HepG2 (cell line): Measurements from ENCODE around the gene NR1H3. TPM values are rescaled to one million over a fixed set of nuclear protein-coding genes. Genes with fewer than 3 reads are reported as not detected.

ENCODE experiments used
- ARID4A ChIP-seq: sonication (generic); formaldehyde crosslinking; IDR thresholded peaks from 2 replicates; pipeline ENCODE4 v1.5.0; 2020; ENCODE audit warnings: mild to moderate bottlenecking, missing genetic modification reagents, borderline replicate concordance
- CBFB ChIP-seq: sonication (generic); formaldehyde crosslinking; IDR thresholded peaks from 2 replicates; pipeline ENCODE4 v1.4.0; 2020; ENCODE audit warnings: missing genetic modification reagents
- HOXA5 ChIP-seq: sonication (generic); formaldehyde crosslinking; IDR thresholded peaks from 2 replicates; pipeline ENCODE4 v1.4.0; 2020; ENCODE audit warnings: missing genetic modification reagents
- MYC ChIP-seq: sonication (generic); formaldehyde crosslinking; IDR thresholded peaks from 2 replicates; pipeline ENCODE4 v1.9.0; 2021; ENCODE audit warnings: missing genetic modification reagents, borderline replicate concordance
- PHF8 ChIP-seq: sonication (generic); formaldehyde crosslinking; IDR thresholded peaks from 2 replicates; pipeline ENCODE4 v1.5.0; 2020; ENCODE audit warnings: missing genetic modification reagents
- PRPF4 ChIP-seq: fragments of 200-400 bp; formaldehyde crosslinking; IDR thresholded peaks from 2 replicates; pipeline ENCODE4 v1.6.1; 2016; ENCODE audit warnings: low read length, low read depth; ENCODE audit not compliant: poor library complexity, severe bottlenecking
- RFXAP ChIP-seq: sonication (generic); formaldehyde crosslinking; IDR thresholded peaks from 2 replicates; pipeline ENCODE4 v1.4.0; 2020; ENCODE audit warnings: missing genetic modification reagents, borderline replicate concordance
- ZBTB7B ChIP-seq: sonication (generic); formaldehyde crosslinking; IDR thresholded peaks from 2 replicates; pipeline ENCODE4 v1.4.0; 2020; ENCODE audit warnings: missing genetic modification reagents
- ZKSCAN8 ChIP-seq: IDR thresholded peaks from 2 replicates; pipeline ENCODE4 v1.6.1; 2016; ENCODE audit warnings: borderline replicate concordance, missing genetic modification reagents, missing compliant biosample characterization
- ZNF281 ChIP-seq: sonication (generic); formaldehyde crosslinking; IDR thresholded peaks from 2 replicates; pipeline ENCODE4 v1.4.0; 2020; ENCODE audit warnings: missing genetic modification reagents, borderline replicate concordance
- ZNF570 ChIP-seq: sonication (generic); formaldehyde crosslinking; IDR thresholded peaks from 2 replicates; pipeline ENCODE4 v1.4.0; 2020; ENCODE audit warnings: mild to moderate bottlenecking, missing genetic modification reagents, borderline replicate concordance
- ZNF574 ChIP-seq: sonication (generic); formaldehyde crosslinking; IDR thresholded peaks from 2 replicates; pipeline ENCODE4 v1.4.0; 2020; ENCODE audit warnings: missing genetic modification reagents
- ZNF619 ChIP-seq: sonication (generic); formaldehyde crosslinking; IDR thresholded peaks from 2 replicates; pipeline ENCODE4 v1.4.0; 2020; ENCODE audit warnings: mild to moderate bottlenecking, missing genetic modification reagents
- ZNF792 ChIP-seq: IDR thresholded peaks from 2 replicates; pipeline ENCODE4 v1.6.1; 2016
- polyA plus RNA-seq, 8 experiments: library from polyadenylated mRNA; depleted of rRNA in 3 of 8; stranded (reverse) in 7 of 8; unstranded in 1 of 8; fragments of >200 nt; fragmentation: Illumina TruSeq in 4 of 8; extraction: Trizol in 4 of 8; gene quantifications; 2 replicates each; pipeline versions ENCODE4 v1.2.1 to v1.2.3, GENCODE V29; 2011 to 2016; ENCODE audit warnings: low read depth in 4 of 8, missing spikeins in 1 of 8, mixed read lengths in 1 of 8; ENCODE audit not compliant: insufficient read depth in 1 of 8
- total RNA-seq, 5 experiments: library from RNA; depleted of rRNA; stranded (reverse); fragments of >200 nt; fragmentation: Illumina TruSeq; extraction: Trizol; gene quantifications; 2 replicates each; pipeline ENCODE4 v1.2.3, GENCODE V29; 2016; ENCODE audit warnings: low read depth in 1 of 5
- TF ChIP-seq, protein P1 (sequence below): sonication (generic); formaldehyde crosslinking; IDR thresholded peaks from 2 replicates; pipeline ENCODE4 v1.4.0; 2020; ENCODE audit warnings: missing genetic modification reagents, borderline replicate concordance
- TF ChIP-seq, protein P2 (sequence below): sonication (generic); formaldehyde crosslinking; IDR thresholded peaks from 2 replicates; pipeline ENCODE4 v1.5.1; 2020; ENCODE audit warnings: missing genetic modification reagents, mild to moderate bottlenecking, borderline replicate concordance

The NR1H3 gene
- total and polyA plus RNA-seq, 2 of the 13 experiments (the other 11 are each of a cell fraction or from before 2014, with no cell fraction given), result 41.8 to 102 TPM

DNA sequence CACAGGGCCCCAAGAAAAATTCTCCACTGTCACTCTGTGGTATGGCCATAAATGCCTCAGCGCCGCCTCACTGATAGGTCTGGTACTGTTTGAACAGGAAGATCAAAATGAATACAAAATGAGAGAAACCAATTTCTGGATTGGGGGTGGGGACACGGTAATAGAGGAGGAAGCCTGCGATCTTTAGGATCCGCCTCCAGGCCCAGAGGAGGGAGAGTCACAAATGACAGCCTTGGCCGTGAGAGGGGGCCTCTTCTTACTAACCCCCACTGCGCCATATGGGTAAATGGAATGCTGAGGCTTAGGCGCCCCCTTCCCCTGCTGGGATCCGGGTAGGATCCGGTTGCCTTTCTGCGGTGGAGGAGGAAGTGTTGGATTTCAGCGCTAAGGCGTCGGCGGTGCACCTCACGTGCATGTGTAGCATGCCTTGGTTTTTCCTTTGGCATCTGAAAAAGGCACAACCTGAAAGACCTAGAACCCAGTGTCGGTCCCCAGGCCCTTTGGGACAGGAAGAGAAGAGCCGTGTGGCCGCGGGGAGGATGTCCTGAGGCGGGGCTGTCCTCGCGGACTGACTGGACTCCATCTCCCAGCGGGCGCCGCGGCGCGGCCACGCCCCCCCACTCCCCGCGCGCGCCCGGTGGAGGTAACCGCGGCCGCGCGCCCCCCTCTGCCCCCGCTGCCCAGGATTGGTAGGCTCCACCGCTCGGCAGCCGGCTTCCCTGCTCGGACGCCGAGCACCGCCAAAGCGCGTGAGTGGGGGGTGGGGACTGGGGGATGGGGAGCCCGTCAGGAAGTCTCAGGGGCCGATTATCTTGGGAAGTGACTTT is 11.4 kb downstream of the NR1H3 start (continued):
- TF ChIP-seq ZNF281 (peak; percentile 76), MYC (CRISPR knock-in tag) (peak; percentile 73; the same call in 1 of the 2 replicates), ZNF619 (CRISPR knock-in tag) (no peak; the same call in 1 of the 2 replicates), PHF8 (peak; percentile 61), CBFB (peak; percentile 31; the same call in 1 of the 2 replicates), ZNF574 (peak; percentile 52), HOXA5 (CRISPR knock-in tag) (peak; percentile 65; the same call in 1 of the 2 replicates), ARID4A (CRISPR knock-in tag) (peak; percentile 78), ZBTB7B (0 out of 2 replicates have a peak, but pooled peaks have one; percentile 16), ZKSCAN8 (CRISPR knock-in tag) (peak; percentile 51; the same call in 1 of the 2 replicates), PRPF4 (peak; percentile 98), ZNF570 (CRISPR knock-in tag) (no peak), ZNF792 (peak; percentile 69), RFXAP (CRISPR knock-in tag) (peak; percentile 49; the same call in 1 of the 2 replicates)
- TF ChIP-seq, protein P1, sequence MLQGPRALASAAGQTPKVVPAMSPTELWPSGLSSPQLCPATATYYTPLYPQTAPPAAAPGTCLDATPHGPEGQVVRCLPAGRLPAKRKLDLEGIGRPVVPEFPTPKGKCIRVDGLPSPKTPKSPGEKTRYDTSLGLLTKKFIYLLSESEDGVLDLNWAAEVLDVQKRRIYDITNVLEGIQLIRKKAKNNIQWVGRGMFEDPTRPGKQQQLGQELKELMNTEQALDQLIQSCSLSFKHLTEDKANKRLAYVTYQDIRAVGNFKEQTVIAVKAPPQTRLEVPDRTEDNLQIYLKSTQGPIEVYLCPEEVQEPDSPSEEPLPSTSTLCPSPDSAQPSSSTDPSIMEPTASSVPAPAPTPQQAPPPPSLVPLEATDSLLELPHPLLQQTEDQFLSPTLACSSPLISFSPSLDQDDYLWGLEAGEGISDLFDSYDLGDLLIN (CRISPR knock-in tag), result 0 out of 2 replicates have a peak, but pooled peaks have one; percentile 70
- TF ChIP-seq, protein P2, sequence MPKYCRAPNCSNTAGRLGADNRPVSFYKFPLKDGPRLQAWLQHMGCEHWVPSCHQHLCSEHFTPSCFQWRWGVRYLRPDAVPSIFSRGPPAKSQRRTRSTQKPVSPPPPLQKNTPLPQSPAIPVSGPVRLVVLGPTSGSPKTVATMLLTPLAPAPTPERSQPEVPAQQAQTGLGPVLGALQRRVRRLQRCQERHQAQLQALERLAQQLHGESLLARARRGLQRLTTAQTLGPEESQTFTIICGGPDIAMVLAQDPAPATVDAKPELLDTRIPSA, result peak; percentile 5; the same call in 1 of the 2 replicates
